Left hindlimb (tissue), 1 donor: ENCODE data around the gene PRSS48.
"Not testable (repeated sequence)": the region's sequence is repeated elsewhere in the genome, so short reads cannot be mapped to it uniquely, and the experiment has no call there.

Source experiments
- DNase-seq: peaks from one replicate; pipeline ENCODE4 v3.0.0-alpha.2; 2018

PRSS48 gene

GRCh38 chr4:151266497-151266896, 10.5 kb upstream of the PRSS48 start:
- DNase-seq, result no peak

DNA sequence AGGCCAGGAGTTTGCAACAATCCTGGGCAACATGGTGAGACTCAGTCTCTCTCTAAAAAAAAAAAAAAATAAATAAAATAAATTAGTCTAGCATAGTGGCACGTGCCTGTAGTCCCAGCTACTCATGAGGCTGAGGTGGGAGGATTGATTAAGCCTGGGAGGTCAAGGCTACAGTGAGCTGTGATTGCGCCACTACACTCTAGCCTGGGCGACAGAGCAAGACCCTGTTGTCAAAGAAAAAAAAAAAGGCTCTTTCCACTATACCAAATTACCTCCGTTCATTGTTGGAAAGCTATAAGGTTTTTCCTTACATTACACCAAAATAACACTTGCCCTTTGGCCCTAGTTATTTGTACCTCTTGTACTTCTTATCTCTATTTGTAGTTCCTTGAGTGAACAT, 9.9 kb upstream of the PRSS48 start:
- no peak for DNase-seq

- no peak for DNase-seq
Measured at GRCh38 chr4:151267822-151268535, 9.0 kb upstream of the PRSS48 start.

GRCh38 chr4:151268905-151269304, 8.1 kb upstream of the PRSS48 start:
- not testable (repeated sequence) for DNase-seq

GRCh38 chr4:151284534-151285245, 7.7 kb downstream of the PRSS48 start:
- DNase-seq, result no peak

- no peak for DNase-seq
Measured at GRCh38 chr4:151287409-151287808, 10.4 kb downstream of the PRSS48 start.

DNA sequence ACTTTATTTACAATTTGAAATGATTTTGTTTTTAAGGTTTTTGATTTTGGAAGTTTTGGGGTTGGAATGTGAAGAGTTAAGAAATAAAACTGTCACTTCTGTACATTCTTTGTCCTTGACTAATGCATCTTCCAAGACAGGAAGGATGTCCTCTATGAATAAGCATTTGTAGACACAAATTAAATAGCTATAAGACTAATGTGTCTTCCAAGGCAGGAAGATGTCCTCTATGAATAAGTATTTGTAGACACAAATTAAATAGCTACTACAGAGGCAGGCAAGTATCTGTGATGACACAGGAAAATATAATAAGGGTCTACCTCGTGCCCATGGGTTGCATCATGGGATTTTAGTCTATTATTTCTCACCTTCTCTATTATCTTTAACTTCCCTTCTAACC, 14.5 kb downstream of the PRSS48 start:
- no peak for DNase-seq

GRCh38 chr4:151292038-151292437, 15.1 kb downstream of the PRSS48 start:
- DNase-seq, result no peak

- DNase-seq, result no peak
Measured at GRCh38 chr4:151294833-151295496, 18.0 kb downstream of the PRSS48 start.

GRCh38 chr4:151296227-151296626, 19.3 kb downstream of the PRSS48 start:
- no peak for DNase-seq

GRCh38 chr4:151297170-151297569, 20.2 kb downstream of the PRSS48 start:
- DNase-seq, result no peak

- DNase-seq, result no peak
Measured at GRCh38 chr4:151302432-151302831, 25.5 kb downstream of the PRSS48 start.

DNA sequence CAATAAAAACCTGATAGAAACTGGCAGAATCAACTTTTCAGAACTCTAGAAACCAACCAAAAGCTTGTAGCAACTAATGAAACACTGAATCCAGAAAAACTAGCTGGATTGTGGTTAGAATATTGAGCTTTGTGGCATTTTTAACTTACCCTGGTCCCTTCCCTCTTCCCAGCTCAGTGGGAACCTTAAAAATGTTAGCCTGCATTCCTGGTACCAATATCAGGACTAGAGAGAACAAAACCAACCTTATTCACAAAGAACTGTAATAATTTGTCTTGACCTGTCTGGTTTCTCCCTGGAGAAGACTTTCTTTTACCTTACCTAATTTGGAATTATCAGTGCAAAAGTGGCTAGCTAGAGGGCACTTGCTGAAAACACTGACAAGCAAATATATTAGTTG, 27.3 kb downstream of the PRSS48 start:
- no peak for DNase-seq

DNA sequence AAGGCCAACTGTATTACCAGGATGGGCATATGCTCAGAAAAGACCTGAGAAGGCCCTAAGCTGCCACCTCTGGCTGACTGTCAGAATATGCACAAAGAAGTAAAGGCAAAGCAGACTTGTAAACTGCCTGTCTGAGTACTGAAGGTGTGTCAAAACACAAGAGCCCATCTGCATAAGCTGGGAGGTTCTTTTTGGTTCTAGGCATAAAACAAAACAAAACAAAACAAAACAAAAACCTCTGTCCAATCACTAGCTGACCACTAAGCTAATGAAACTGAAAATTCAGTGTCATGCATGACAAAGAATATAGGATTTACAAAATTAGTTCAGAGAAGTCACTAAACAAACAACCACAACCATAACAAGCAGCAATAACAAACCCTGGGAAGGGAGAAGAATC, 27.8 kb downstream of the PRSS48 start:
- no peak for DNase-seq

GRCh38 chr4:151310124-151310728, 33.3 kb downstream of the PRSS48 start:
- DNase-seq, result no peak

GRCh38 chr4:151313306-151314009, 36.5 kb downstream of the PRSS48 start:
- DNase-seq, result no peak

- no peak for DNase-seq
Measured at GRCh38 chr4:151314010-151314355, 37.0 kb downstream of the PRSS48 start.

DNA sequence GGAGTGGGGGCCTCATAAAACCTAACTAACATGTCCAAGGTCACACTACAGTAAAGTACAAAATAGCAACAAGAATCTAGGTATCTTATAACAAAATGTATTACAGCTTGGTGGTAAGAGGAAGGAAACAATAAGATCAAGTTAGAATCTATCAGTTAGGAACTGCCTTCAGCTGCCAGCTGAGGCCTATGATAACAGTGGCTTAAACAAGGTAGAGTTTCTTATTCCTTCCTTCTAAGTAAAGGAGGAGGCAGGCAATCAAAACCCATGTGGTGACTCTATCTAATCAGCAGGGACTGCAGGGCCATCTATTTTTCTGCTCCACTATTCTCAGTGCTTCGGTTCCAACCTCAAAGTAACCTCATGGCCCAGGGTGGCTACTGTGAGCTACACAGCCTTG, 37.5 kb downstream of the PRSS48 start:
- no peak for DNase-seq

- no peak for DNase-seq
Measured at GRCh38 chr4:151315212-151315886, 38.4 kb downstream of the PRSS48 start.

- no peak for DNase-seq
Measured at GRCh38 chr4:151316645-151317044, 39.7 kb downstream of the PRSS48 start.

DNA sequence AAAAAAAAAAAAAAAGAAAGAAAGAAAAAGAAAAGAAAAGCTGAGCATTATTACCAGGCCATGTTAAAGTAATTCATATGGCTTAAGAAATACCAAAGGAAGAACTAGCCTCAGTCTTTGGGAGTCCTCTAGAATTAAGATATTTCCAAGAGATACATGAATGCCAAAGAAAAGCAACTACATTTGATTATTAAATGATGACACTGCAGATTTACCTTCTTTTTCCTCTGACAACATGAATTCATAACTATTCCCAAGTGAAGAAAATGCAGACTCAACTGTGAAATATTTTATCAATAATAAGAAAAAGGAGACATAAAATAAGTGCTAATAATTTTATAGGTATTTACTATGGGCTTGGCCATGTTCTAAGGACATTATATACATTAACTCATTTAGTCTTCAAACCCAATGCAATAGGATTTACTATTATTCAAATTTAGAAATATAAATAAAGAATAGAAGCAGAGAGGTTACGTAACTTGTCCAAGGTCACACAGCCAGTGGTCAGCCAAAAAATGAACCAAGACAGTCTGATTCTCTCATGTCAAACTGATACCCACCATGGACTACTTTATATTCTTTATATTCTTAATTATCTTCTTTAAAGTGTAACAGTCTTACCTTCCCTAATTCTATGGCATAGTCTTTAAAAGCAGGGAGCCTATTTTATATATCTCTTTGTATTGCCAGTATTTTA, 41.5 kb downstream of the PRSS48 start:
- DNase-seq, result no peak

DNA sequence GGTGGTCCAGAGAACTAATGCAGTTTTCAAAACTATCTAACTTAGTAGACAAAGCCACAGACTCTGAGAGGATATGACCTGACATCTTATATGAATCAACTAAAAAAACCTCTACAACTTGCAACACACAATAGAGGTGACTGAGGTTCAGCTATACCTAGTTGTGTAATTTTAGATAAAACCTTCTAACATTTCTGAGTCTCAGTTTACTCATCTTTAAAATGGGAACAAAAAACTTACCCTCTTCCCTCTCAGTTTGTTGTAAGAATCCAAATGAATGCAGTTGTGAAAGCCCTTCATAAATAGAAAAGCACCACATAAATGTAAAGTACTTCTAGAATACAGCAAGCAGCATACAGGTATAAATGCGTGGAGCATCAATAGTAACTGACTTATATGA, 42.5 kb downstream of the PRSS48 start:
- no peak for DNase-seq
